K562 (cell line): ENCODE measurements around the gene RBM19. TPM values are rescaled to one million over a fixed set of nuclear protein-coding genes. Genes with fewer than 3 reads are reported as not detected.

ENCODE experiments used
- CTCF ChIP-seq, 3 experiments: IDR thresholded peaks in 2 of 3; conservative IDR thresholded peaks in 1 of 3; 2 replicates each; pipeline ENCODE4 v1.5.1; 2011 to 2012; ENCODE audit warnings: low read length in 3 of 3, mild to moderate bottlenecking in 3 of 3, control low read depth in 2 of 3, improper control_type of control experiment in 1 of 3, inconsistent platforms in 1 of 3, low read depth in 1 of 3, mixed read lengths in 1 of 3, moderate library complexity in 1 of 3; ENCODE audit not compliant: insufficient read depth in 2 of 3
- HES1 ChIP-seq: fragments of 450-650 bp; IDR thresholded peaks from 2 replicates; pipeline ENCODE4 v1.6.1; 2016; ENCODE audit warnings: low read depth, mild to moderate bottlenecking, moderate library complexity
- JUND ChIP-seq, 2 experiments: IDR thresholded peaks; 2 replicates in 1 of 2; 3 replicates in 1 of 2; pipeline ENCODE4 v1.6.1; 2011; ENCODE audit warnings: borderline replicate concordance in 2 of 2, low read depth in 2 of 2, low read length in 2 of 2, improper control_type of control experiment in 1 of 2, missing biosample characterization in 1 of 2, missing genetic modification characterization in 1 of 2, missing genetic modification reagents in 1 of 2
- KLF16 ChIP-seq: IDR thresholded peaks from 2 replicates; pipeline ENCODE4 v1.6.1; 2016; ENCODE audit warnings: antibody characterized with exemption
- NFE2 ChIP-seq: IDR thresholded peaks from 2 replicates; pipeline ENCODE4 v1.6.1; 2014; ENCODE audit warnings: antibody characterized with exemption, low read depth
- OTX1 ChIP-seq: fragments of 450-650 bp; formaldehyde crosslinking; IDR thresholded peaks from 2 replicates; pipeline ENCODE4 v1.4.0; 2022; ENCODE audit warnings: mild to moderate bottlenecking
- RBBP5 ChIP-seq: fragments of 200-600 bp; sonication (generic); IDR thresholded peaks from 2 replicates; pipeline ENCODE4 v1.6.1; 2012; ENCODE audit warnings: borderline replicate concordance, mild to moderate bottlenecking, low read length, control low read depth, inconsistent platforms; ENCODE audit not compliant: insufficient read depth, poor library complexity, severe bottlenecking
- TAF1 ChIP-seq: IDR thresholded peaks from 2 replicates; pipeline ENCODE4 v1.6.1; 2011; ENCODE audit warnings: mild to moderate bottlenecking, low read length, moderate library complexity; ENCODE audit not compliant: insufficient read depth, control insufficient read depth, severe bottlenecking; ENCODE audit errors: extremely low read depth
- XRCC5 ChIP-seq: fragments of 200-400 bp; formaldehyde crosslinking; IDR thresholded peaks from 2 replicates; pipeline ENCODE4 v1.6.1; 2017; ENCODE audit warnings: low read depth, mild to moderate bottlenecking, low read length
- ZNF592 ChIP-seq: fragments of 450-650 bp; IDR thresholded peaks from 2 replicates; pipeline ENCODE4 v1.6.1; 2017; ENCODE audit warnings: antibody characterized with exemption, mild to moderate bottlenecking
- ZNF699 ChIP-seq: fragments of 250-450 bp; sonication (Bioruptor Pico); IDR thresholded peaks from 2 replicates; pipeline ENCODE4 v1.8.0; 2021; ENCODE audit warnings: mild to moderate bottlenecking, moderate library complexity; ENCODE audit not compliant: insufficient replicate concordance
- polyA plus RNA-seq, 8 experiments: library from polyadenylated mRNA; depleted of rRNA in 4 of 8; stranded (reverse) in 5 of 8; unstranded in 3 of 8; fragments of >200 nt; fragmentation: Nextera tagmentation in 2 of 8; fragmentation: Illumina TruSeq in 1 of 8; extraction: Ambion mirVana in 2 of 8; extraction: Trizol in 1 of 8; gene quantifications; 2 replicates each; pipeline versions ENCODE4 v1.2.1 to v1.2.3, GENCODE V29; 2011 to 2014; ENCODE audit warnings: inconsistent platforms in 1 of 8, missing spikeins in 1 of 8
- total RNA-seq, 7 experiments: library from RNA; depleted of rRNA in 6 of 7; stranded (reverse); fragments of >200 nt in 6 of 7; fragmentation: Illumina TruSeq in 2 of 7; extraction: Trizol in 2 of 7; gene quantifications; 2 replicates each; pipeline versions ENCODE4 v1.2.1 to v1.2.3, GENCODE V29; 2011 to 2021; ENCODE audit warnings: low replicate concordance in 1 of 7

The RBM19 gene
- total and polyA plus RNA-seq, 9 of the 15 experiments (the other 6 are each of a cell fraction or from before 2014, with no cell fraction given): 16.0 to 58.4 (median 37.9) TPM

- TF ChIP-seq HES1: 0 out of 2 replicates have a peak, but pooled peaks have one; percentile 1
- no peak for TF ChIP-seq TAF1
- TF ChIP-seq ZNF592: peak; percentile 60; the same call in 1 of the 2 replicates
- peak; percentile 77 for TF ChIP-seq RBBP5
- peak; percentile 12; the same call in 1 of the 2 replicates for TF ChIP-seq XRCC5
- TF ChIP-seq OTX1 (CRISPR knock-in tag): no peak
- 0 out of 2 replicates have a peak, but pooled peaks have one; percentile 15 for TF ChIP-seq NFE2
- no peak for TF ChIP-seq ZNF699 (CRISPR knock-in tag)
- no peak for TF ChIP-seq KLF16
- peak; percentile 53 for TF ChIP-seq JUND (IDR thresholded peaks at IDR 0.05; ENCODE audit: borderline replicate concordance, low read depth, low read length)
- no peak; the same call in 2 of the 3 replicates for TF ChIP-seq JUND (tag; IDR thresholded peaks at IDR 0.05; ENCODE audit: borderline replicate concordance, low read depth, low read length)
- TF ChIP-seq CTCF (IDR thresholded peaks at IDR 0.05 in 2 of 3, conservative IDR thresholded peaks at IDR 0.05 in 1 of 3; ENCODE audit: insufficient read depth in 2 of 3, low read depth in 1 of 3, low read length in 3 of 3): peak in 2 of 3 experiments; percentile 29 to 40; a peak in 3 of 6 replicates
Measured at GRCh38 chr12:113933201-113933786, 32.8 kb downstream of the RBM19 start (continued).
